ENCODE measurements around the gene DSG3. TPM values are rescaled to one million over a fixed set of nuclear protein-coding genes. Genes with fewer than 3 reads are reported as not detected.
A peak's percentile ranks its signal among the peaks of the same experiment; 100 is the strongest.

Gene DSG3
- total and polyA plus RNA-seq, 8 donors: 0.31 to 47.6 (median 0.95) TPM; not detected in 4

DNA sequence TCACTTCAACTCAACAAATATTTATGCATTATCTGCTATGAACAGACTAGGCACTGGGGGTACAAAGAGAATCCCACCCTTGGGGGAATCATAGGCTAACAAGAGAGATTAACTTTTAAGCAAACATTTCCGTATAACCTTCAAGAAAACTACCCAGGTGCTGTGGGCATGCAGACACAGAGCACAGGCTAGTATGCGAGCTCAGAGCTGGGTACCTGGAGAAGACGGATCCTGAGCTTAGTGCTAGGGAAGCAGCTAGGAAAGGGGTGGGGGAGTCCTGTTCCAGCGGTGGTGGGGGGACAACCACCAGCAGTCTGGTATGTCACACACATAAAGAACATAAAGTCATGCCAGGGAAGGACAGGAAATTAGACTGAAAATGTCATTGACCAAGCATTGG, 17.5 kb upstream of the DSG3 start:
- no peak for TF ChIP-seq POLR2AphosphoS5 (IDR thresholded peaks at IDR 0.05)
- TF ChIP-seq EP300 (IDR thresholded peaks at IDR 0.05): no peak
- no peak for TF ChIP-seq CTCF (IDR thresholded peaks at IDR 0.05)
- no peak for TF ChIP-seq POLR2A (IDR thresholded peaks at IDR 0.05)
- 33 to 59% (median 45%) methylated on average over 4 of the region's 4 CpGs for WGBS, 5 donors
- H3K4me3 ChIP-seq: no peak overlapping the region
- H3K27me3 ChIP-seq: no peaks in the 10 kb centered on the region
- intact Hi-C loops (cut with DNase I; ENCODE audit: low total_unique reads): no loop called here
- H3K27ac ChIP-seq: peak overlapping the region in 1 of 5 donors; percentile 56
- peaks cover 0 to 6% (median 3%) of the 10 kb centered on the region in 4 donors for H3K4me1 ChIP-seq
- DNase-seq: no peak
- peaks cover 0 to 4% (median 0%) of the 10 kb centered on the region in 4 donors for H3K9me3 ChIP-seq
- no peaks in the 10 kb centered on the region for H3K36me3 ChIP-seq

DNA sequence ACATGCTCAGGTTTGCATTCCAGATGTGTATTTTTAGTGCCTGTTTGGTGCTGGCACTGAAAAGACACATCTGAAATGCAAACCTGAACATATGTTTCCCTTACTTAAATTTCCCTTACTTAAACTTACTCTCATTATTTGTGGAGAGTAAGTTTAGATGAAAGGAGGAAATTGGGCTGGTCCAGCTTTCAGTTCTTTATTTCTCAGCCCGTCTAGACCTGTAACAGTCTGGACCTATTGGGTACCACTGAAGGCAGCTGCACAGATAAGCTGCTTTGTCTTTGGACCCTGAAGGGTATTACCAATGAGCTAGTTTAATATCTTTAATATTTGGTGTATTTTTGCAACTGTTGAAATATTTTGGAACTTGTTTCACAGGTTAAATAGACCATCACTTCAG, 17.0 kb upstream of the DSG3 start:
- H3K27ac ChIP-seq: peak overlapping the region in 1 of 5 donors; percentile 56
- no peak overlapping the region for H3K4me3 ChIP-seq
- H3K4me1 ChIP-seq: peaks cover 0 to 6% (median 3%) of the 10 kb centered on the region in 4 donors
- intact Hi-C loops (cut with DNase I; ENCODE audit: low total_unique reads): no loop called here
- H3K27me3 ChIP-seq: no peaks in the 10 kb centered on the region
- WGBS, 5 donors: 41 to 52% (median 46%) methylated on average over 1 of the region's 1 CpG
- H3K36me3 ChIP-seq: no peaks in the 10 kb centered on the region
- TF ChIP-seq POLR2AphosphoS5 (IDR thresholded peaks at IDR 0.05) (no peak), CTCF (IDR thresholded peaks at IDR 0.05) (no peak), EP300 (IDR thresholded peaks at IDR 0.05) (no peak), POLR2A (IDR thresholded peaks at IDR 0.05) (no peak)
- H3K9me3 ChIP-seq: peaks cover 0 to 4% (median 0%) of the 10 kb centered on the region in 4 donors
- DNase-seq: no peak

GRCh38 chr18:31432316-31432715, 15.2 kb upstream of the DSG3 start:
- 15 to 62% (median 45%) methylated on average over 1 of the region's 1 CpG for WGBS, 5 donors
- Histone ChIP-seq H3K36me3 (no peaks in the 10 kb centered on the region), H3K4me3 (no peak overlapping the region), H3K27ac (no peak overlapping the region), H3K9me3 (peaks cover 0 to 4% (median 0%) of the 10 kb centered on the region in 4 donors), H3K4me1 (peaks cover 0 to 6% (median 3%) of the 10 kb centered on the region in 4 donors), H3K27me3 (no peaks in the 10 kb centered on the region)
- no peak for TF ChIP-seq POLR2AphosphoS5 (IDR thresholded peaks at IDR 0.05)
- no peak for TF ChIP-seq EP300 (IDR thresholded peaks at IDR 0.05)
- TF ChIP-seq CTCF (IDR thresholded peaks at IDR 0.05): no peak
- TF ChIP-seq POLR2A (IDR thresholded peaks at IDR 0.05): no peak
- intact Hi-C loops (cut with DNase I; ENCODE audit: low total_unique reads): no loop called here
- DNase-seq: no peak

GRCh38 chr18:31436825-31437224, 10.7 kb upstream of the DSG3 start:
- intact Hi-C loops (cut with DNase I; ENCODE audit: low total_unique reads): no loop called here
- Histone ChIP-seq H3K27ac (no peak overlapping the region), H3K27me3 (no peaks in the 10 kb centered on the region), H3K36me3 (no peaks in the 10 kb centered on the region), H3K9me3 (peaks cover 0 to 4% (median 0%) of the 10 kb centered on the region in 4 donors), H3K4me3 (no peak overlapping the region), H3K4me1 (no peaks in the 10 kb centered on the region)
- no peak for TF ChIP-seq POLR2A (IDR thresholded peaks at IDR 0.05)
- no peak for TF ChIP-seq POLR2AphosphoS5 (IDR thresholded peaks at IDR 0.05)
- no peak for TF ChIP-seq CTCF (IDR thresholded peaks at IDR 0.05)
- no peak for TF ChIP-seq EP300 (IDR thresholded peaks at IDR 0.05)
- 73 to 80% (median 77%) methylated on average over 3 of the region's 3 CpGs for WGBS, 5 donors
- DNase-seq: no peak

Measured in stomach (tissue), 9 donors.